Upper lobe of right lung (tissue), 1 donor: ENCODE measurements around the gene KCNAB2. TPM values are rescaled to one million over a fixed set of nuclear protein-coding genes. Genes with fewer than 3 reads are reported as not detected.

Experiments used
- ATAC-seq: fragments of 200-7000 bp; cut with Tn5 transposase; one replicate; pipeline ENCODE4 v1.9.1; 2020; ENCODE audit warnings: mild to moderate bottlenecking, moderate library complexity
- DNase-seq: peaks from one replicate; pipeline ENCODE4 v3.0.0-alpha.2; 2020
- H3K27ac ChIP-seq: fragments of 200-600 bp; one replicate; pipeline ENCODE4 v1.8.0; 2022
- H3K27me3 ChIP-seq: fragments of 200-600 bp; one replicate; pipeline ENCODE4 v1.8.0; 2022; ENCODE audit warnings: mild to moderate bottlenecking
- H3K36me3 ChIP-seq: fragments of 200-600 bp; one replicate; pipeline ENCODE4 v1.8.0; 2022
- H3K4me1 ChIP-seq: fragments of 200-600 bp; one replicate; pipeline ENCODE4 v1.8.0; 2022
- H3K4me3 ChIP-seq: fragments of 200-600 bp; one replicate; pipeline ENCODE4 v1.8.0; 2022; ENCODE audit warnings: mild to moderate bottlenecking
- H3K9me3 ChIP-seq: fragments of 200-600 bp; one replicate; pipeline ENCODE4 v1.8.0; 2022
- intact Hi-C: fragments of 100-400 bp; cut with DNase I; formaldehyde crosslinking; loops from one replicate; pipeline ENCODE4 v1.11.0; 2022
- total RNA-seq: library from RNA; stranded (reverse); fragmentation: NEBNext Ultra II Directional; extraction: Animal tissue kit (Norgen Biotek cat#: 25700); gene quantifications from one replicate; pipeline ENCODE4 v1.2.1, GENCODE V29; 2021
- TF ChIP-seq, protein P1 (sequence below): fragments of 200-600 bp; IDR thresholded peaks from one replicate; pipeline ENCODE4 v1.8.0; 2022; ENCODE audit warnings: antibody characterized with exemption
- donor health status: DM: no; HTN: yes; CAD: no; lungs with severe emphysema.

The KCNAB2 gene
- total RNA-seq, 1 donor from 2014 or later: 60.4 TPM

DNA sequence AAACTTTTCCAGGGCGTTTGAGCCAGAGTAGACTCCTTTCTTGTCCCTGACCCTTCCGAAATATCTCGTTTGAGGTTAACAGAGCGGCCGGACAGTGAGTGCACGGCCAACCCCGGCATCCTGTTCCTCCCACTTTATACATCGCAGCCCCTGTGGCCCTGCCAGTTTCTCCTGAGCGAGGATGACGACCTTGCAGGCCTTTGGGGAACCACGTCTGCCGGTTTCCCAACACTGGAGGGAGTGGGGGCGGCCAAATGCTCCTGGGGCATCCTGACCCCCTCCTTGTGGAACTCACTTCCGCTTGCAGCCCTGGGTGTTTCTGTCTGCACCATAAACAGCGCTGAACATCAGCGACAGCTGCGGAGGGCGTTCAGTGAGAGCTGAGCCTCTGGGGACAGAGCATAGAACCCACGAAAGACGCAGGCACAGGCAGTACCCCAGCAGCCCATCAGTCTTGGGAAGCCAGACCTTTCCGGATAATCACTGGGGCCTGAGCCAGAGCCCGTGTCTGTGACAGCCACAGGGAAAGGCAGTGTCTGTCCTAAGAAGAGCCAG is 4.8 kb upstream of the KCNAB2 start:
- intact Hi-C loops: no loop called here
- Histone ChIP-seq H3K27ac (no peak overlapping the region), H3K27me3 (no peaks in the 10 kb centered on the region), H3K4me1 (no peaks in the 10 kb centered on the region), H3K36me3 (no peaks in the 10 kb centered on the region), H3K4me3 (no peak overlapping the region), H3K9me3 (no peaks in the 10 kb centered on the region)
- TF ChIP-seq, protein P1, sequence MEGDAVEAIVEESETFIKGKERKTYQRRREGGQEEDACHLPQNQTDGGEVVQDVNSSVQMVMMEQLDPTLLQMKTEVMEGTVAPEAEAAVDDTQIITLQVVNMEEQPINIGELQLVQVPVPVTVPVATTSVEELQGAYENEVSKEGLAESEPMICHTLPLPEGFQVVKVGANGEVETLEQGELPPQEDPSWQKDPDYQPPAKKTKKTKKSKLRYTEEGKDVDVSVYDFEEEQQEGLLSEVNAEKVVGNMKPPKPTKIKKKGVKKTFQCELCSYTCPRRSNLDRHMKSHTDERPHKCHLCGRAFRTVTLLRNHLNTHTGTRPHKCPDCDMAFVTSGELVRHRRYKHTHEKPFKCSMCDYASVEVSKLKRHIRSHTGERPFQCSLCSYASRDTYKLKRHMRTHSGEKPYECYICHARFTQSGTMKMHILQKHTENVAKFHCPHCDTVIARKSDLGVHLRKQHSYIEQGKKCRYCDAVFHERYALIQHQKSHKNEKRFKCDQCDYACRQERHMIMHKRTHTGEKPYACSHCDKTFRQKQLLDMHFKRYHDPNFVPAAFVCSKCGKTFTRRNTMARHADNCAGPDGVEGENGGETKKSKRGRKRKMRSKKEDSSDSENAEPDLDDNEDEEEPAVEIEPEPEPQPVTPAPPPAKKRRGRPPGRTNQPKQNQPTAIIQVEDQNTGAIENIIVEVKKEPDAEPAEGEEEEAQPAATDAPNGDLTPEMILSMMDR: no peak
- DNase-seq (no peak), ATAC-seq (peak; percentile 43)

DNA sequence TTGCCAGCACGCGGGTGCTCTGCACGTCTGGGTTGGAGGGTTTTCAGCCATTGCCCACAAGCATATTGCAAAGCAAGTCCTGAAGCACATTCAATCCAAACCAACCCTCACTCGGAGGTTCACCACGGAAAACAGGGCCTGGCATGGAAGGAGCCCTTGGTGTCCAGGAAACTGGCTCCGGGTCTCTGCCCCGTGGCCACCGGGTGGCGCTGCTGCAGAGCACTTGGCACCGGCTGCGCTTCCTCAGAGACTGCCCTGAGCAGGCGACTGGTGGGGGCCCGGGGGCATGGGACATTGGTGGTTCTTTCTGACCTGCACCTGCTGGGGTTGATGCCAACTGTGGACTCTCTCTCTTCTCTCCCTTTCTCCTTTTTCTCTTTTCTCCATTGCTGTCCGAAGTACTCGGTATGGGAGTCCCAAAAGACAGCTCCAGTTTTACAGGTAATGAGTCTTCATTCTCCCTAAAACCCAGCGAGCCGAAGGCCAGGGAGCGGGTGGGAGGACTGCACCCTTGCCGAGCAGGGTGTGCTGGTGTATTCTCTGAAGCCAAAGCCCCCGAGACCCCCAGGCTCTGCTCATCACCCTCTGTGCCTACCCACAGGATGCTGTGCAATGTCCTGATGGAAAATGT is 4.1 kb upstream of the KCNAB2 start:
- Histone ChIP-seq H3K27me3 (no peaks in the 10 kb centered on the region), H3K27ac (no peak overlapping the region), H3K4me1 (no peaks in the 10 kb centered on the region), H3K9me3 (no peaks in the 10 kb centered on the region), H3K4me3 (no peak overlapping the region), H3K36me3 (no peaks in the 10 kb centered on the region)
- intact Hi-C loops: no loop called here
- DNase-seq (no peak), ATAC-seq (peak; percentile 53)
- TF ChIP-seq, protein P1: peak; percentile 50

DNA sequence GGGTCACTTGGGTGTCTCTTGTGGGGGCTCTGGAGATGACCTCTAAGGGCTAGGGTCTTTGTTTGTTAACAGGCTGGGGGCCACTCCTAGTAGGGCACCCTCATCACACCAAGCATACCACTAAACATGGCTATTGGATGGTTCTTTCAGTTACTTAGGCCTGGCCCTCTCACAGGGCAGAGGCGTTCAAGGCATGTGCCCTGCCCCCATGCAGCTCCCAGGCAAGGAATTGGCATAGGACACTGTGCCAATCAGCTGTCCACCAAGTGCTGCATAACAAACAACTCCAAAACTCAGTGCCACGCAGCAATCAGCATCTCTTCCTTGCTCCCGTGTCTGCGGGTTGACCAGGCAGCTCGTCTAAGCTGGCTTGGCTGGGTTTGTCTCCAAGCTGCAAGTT is 2.1 kb upstream of the KCNAB2 start:
- no peaks in the 10 kb centered on the region for H3K27me3 ChIP-seq
- intact Hi-C loops: no loop called here
- TF ChIP-seq, protein P1: no peak
- H3K36me3 ChIP-seq: no peaks in the 10 kb centered on the region
- no peaks in the 10 kb centered on the region for H3K9me3 ChIP-seq
- H3K4me1 ChIP-seq: no peaks in the 10 kb centered on the region
- no peak for ATAC-seq
- no peak for DNase-seq
- no peak overlapping the region for H3K4me3 ChIP-seq
- H3K27ac ChIP-seq: no peak overlapping the region

DNA sequence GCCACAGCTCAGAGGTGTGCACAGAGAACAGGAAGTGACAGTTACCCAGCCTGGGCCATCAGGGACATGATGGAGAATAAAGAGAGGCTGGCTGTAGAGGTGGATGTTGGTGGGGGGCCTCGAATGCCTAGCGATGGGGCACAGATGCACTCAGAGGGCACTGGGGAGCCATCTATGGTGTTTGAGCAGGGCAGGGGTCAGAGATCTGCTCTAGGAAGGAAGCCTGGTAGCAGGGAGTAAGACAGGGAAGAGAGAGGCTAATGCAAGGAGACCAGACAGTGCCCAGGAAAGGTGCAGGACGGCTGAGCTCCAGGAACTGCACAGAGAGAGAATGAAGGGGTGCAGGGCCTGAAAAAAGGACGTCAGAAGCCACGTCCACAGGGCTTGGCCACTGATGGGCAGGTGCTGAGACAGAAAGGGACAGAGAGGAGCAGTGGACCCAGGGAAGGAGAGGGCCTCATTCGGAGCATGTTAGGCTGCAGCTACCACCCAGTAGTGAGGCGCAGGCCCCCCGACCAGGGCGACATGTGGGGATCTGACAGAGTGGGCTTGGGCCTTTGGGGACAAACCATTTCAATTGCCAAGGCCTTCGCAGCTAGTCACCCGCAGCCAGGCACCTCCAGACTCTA is 1.1 kb upstream of the KCNAB2 start:
- Histone ChIP-seq H3K27me3 (no peaks in the 10 kb centered on the region), H3K36me3 (no peaks in the 10 kb centered on the region), H3K4me1 (no peaks in the 10 kb centered on the region), H3K4me3 (no peak overlapping the region), H3K9me3 (no peaks in the 10 kb centered on the region), H3K27ac (no peak overlapping the region)
- DNase-seq (no peak), ATAC-seq (no peak)
- TF ChIP-seq, protein P1: no peak
- intact Hi-C loops: no loop called here

DNA sequence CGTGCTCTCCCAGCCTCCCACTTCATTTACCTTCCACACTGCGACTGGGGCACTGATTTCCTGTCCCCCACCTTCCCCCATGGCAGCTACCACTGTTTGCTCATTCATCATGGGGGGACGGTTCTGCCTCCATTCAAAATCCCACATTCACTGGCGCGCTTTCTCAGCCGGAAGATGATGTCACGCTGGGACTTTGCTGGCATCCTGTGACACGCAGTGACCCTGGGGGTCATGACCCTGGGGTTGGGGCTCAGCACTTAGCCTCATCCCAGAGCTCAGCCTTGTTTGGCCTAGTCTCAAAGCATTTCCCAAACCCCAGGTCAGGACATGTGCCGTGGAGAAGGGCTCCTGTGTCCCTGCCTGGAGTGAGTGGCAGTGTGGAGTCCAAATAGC is 582 bp upstream of the KCNAB2 start:
- no peak for DNase-seq
- intact Hi-C loops: no loop called here
- Histone ChIP-seq H3K36me3 (no peaks in the 10 kb centered on the region), H3K4me1 (no peaks in the 10 kb centered on the region), H3K9me3 (no peaks in the 10 kb centered on the region), H3K27me3 (no peaks in the 10 kb centered on the region), H3K27ac (no peak overlapping the region), H3K4me3 (no peak overlapping the region)
- TF ChIP-seq, protein P1: no peak
- no peak for ATAC-seq
